ENCODE results near the gene ANGPTL2.

ANGPTL2 gene

DNA sequence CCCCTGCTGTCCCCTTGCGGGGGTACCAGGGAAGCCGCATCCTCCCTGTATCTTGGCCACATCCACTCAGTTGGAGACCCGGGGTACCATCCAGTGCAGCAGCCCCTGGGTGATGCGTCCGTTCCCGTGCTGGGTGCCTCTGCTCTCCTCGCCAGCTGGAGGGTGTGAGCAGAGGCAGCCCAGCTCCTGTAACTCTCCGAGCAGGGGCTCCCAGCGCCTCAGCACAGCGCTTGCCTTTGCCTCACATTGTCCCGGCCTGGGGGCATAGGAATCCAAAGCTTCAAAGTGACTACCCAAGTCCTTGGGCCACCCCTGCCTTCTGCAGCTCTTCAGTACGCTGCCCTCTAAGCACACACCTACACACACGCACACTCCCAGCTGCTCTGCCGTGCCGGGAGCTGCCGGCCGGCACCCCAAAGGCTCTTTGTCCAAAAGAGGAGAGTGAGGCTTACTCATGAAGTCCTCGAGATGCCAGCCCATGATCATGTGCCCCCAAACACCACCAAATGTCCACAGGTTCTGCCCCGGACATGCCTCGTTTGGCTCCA, 733 bp downstream of the ANGPTL2 start:
- H3K27ac ChIP-seq (ENCODE audit: low read length), result no peak overlapping the region

GRCh38 chr9:127119320-127119709, 3.1 kb downstream of the ANGPTL2 start:
- Histone ChIP-seq H3K9me3 (ENCODE audit: insufficient read depth, low read depth, low read length) (no peaks in the 10 kb centered on the region), H3K4me1 (ENCODE audit: insufficient read depth, low read length) (peaks cover 10% of the 10 kb centered on the region), H3K27ac (ENCODE audit: low read length) (no peak overlapping the region), H3K9ac (ENCODE audit: low read depth, low read length) (no peak overlapping the region), H3K27me3 (ENCODE audit: insufficient read depth, low read length) (peaks cover 17% of the 10 kb centered on the region; the same call in 1 of the 2 replicates), H3K4me3 (ENCODE audit: low read length) (no peak overlapping the region), H3K36me3 (ENCODE audit: insufficient read depth, low read depth, low read length) (0 out of 2 replicates have a peak, but pooled peaks cover 10% of the 10 kb centered on the region)

More for the DNA sequence above, 733 bp downstream of the ANGPTL2 start:
- no peaks in the 10 kb centered on the region for H3K9me3 ChIP-seq (ENCODE audit: insufficient read depth, low read depth, low read length)
- H3K9ac ChIP-seq (ENCODE audit: low read depth, low read length), result peak overlapping the region; percentile 82; the same call in 1 of the 2 replicates
- 0 out of 2 replicates have a peak, but pooled peaks cover 10% of the 10 kb centered on the region for H3K36me3 ChIP-seq (ENCODE audit: insufficient read depth, low read depth, low read length)
- H3K27me3 ChIP-seq (ENCODE audit: insufficient read depth, low read length), result peaks cover 17% of the 10 kb centered on the region; the same call in 1 of the 2 replicates
- H3K4me3 ChIP-seq (ENCODE audit: low read length), result peak overlapping the region; percentile 86
- H3K4me1 ChIP-seq (ENCODE audit: insufficient read depth, low read length), result peaks cover 10% of the 10 kb centered on the region

DNA sequence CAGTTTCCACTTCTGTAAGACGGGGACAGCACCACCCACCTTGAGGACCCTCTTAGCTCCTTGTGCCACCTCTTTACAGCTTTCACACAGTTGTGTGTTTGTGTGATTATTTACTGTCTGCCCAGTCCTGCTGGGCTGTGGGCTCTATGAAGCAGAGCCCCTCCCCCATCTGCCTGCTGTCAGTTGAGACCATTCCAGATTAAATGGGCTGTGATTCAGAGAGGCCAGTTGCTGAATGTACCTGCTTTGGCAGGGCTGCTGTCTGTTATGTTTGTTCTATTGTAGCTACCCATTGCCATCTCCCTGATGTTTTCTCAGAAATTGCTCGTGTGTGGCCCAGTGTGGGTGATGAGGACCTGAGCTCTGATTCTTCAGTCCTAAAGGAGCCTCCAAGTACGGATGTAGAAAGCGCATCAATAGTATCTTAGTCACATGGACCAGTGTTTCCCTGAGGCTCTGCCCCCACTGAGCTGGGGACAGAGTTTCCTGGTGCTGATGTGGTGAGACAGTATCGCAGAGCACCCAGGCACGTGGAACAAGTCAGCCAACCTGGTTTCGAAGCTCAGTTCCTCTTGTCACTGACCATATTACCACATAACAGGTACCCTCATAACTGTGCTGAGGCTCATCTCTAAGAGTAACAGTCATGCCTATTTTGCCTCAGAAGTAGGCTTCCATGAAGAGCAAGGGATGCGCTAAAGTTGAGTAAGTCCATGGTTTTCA, 3.7 kb downstream of the ANGPTL2 start:
- no peak overlapping the region for H3K9ac ChIP-seq (ENCODE audit: low read depth, low read length)
- H3K9me3 ChIP-seq (ENCODE audit: insufficient read depth, low read depth, low read length), result no peaks in the 10 kb centered on the region
- H3K36me3 ChIP-seq (ENCODE audit: insufficient read depth, low read depth, low read length), result 0 out of 2 replicates have a peak, but pooled peaks cover 10% of the 10 kb centered on the region
- H3K27ac ChIP-seq (ENCODE audit: low read length), result no peak overlapping the region
- peaks cover 10% of the 10 kb centered on the region for H3K4me1 ChIP-seq (ENCODE audit: insufficient read depth, low read length)
- no peak overlapping the region for H3K4me3 ChIP-seq (ENCODE audit: low read length)
- peaks cover 17% of the 10 kb centered on the region; the same call in 1 of the 2 replicates for H3K27me3 ChIP-seq (ENCODE audit: insufficient read depth, low read length)

DNA sequence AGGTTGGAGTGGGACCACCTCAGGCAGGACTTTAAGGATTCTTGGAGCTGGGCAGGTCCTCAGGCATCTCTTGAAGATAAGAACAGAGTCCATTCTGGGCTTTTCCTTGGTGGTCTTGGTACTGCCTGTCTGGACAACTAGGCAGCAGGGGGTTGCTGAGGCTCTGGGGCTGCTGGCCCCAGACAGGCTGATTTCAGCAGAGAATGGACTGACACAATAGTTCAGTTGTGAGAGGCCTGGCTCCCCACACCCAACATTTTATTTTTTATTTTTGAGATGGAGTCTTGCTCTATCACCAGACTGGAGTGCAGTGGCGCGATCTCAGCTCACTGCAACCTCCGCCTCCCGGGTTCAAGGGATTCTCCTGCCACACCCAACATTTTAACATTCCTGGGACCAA, 4.6 kb downstream of the ANGPTL2 start:
- H3K27me3 ChIP-seq (ENCODE audit: insufficient read depth, low read length), result peaks cover 13% of the 10 kb centered on the region; the same call in 1 of the 2 replicates
- H3K9me3 ChIP-seq (ENCODE audit: insufficient read depth, low read depth, low read length), result no peaks in the 10 kb centered on the region
- no peak overlapping the region for H3K27ac ChIP-seq (ENCODE audit: low read length)
- H3K9ac ChIP-seq (ENCODE audit: low read depth, low read length), result no peak overlapping the region
- 0 out of 2 replicates have a peak, but pooled peaks cover 10% of the 10 kb centered on the region for H3K36me3 ChIP-seq (ENCODE audit: insufficient read depth, low read depth, low read length)
- no peak overlapping the region for H3K4me3 ChIP-seq (ENCODE audit: low read length)
- peaks cover 5% of the 10 kb centered on the region for H3K4me1 ChIP-seq (ENCODE audit: insufficient read depth, low read length)

GRCh38 chr9:127116957-127117356, 5.5 kb downstream of the ANGPTL2 start:
- Histone ChIP-seq H3K36me3 (ENCODE audit: insufficient read depth, low read depth, low read length) (0 out of 2 replicates have a peak, but pooled peaks cover 10% of the 10 kb centered on the region), H3K9ac (ENCODE audit: low read depth, low read length) (no peak overlapping the region), H3K27ac (ENCODE audit: low read length) (no peak overlapping the region), H3K9me3 (ENCODE audit: insufficient read depth, low read depth, low read length) (no peaks in the 10 kb centered on the region), H3K4me3 (ENCODE audit: low read length) (no peak overlapping the region), H3K27me3 (ENCODE audit: insufficient read depth, low read length) (peaks cover 12% of the 10 kb centered on the region; the same call in 1 of the 2 replicates), H3K4me1 (ENCODE audit: insufficient read depth, low read length) (peaks cover 11% of the 10 kb centered on the region)

DNA sequence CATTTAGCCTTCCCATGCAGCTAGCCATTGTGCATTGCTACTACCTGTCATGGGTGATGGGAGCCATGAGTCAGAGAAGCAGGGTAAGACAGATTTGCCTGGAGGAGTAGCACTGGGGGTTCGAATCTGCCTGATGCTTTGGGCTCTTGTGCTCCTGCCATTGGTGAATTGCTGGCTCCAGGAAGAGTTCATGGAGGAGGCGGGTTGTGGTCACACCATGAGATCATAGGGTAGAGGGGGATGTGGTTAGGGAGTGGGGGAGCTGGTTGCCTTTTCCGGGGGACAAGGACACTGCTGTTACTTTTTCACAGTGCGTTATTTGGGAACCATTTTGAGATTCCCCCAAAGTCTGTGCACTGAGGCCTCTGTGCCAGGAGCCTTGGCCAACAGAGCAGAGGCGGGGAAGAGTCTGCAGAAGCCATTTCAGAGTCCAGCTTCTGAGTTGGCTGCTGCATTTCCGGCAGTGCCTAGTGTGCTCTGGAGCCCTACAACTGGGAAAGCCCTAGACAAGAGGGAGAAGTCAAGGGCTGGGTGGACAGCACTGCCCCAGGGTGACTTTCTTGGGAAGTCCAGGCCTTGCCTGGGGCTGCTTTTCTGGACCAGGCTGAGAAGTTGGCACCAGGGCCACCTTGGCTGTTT, 6.2 kb downstream of the ANGPTL2 start:
- Histone ChIP-seq H3K9me3 (ENCODE audit: insufficient read depth, low read depth, low read length) (no peaks in the 10 kb centered on the region), H3K9ac (ENCODE audit: low read depth, low read length) (no peak overlapping the region), H3K4me3 (ENCODE audit: low read length) (no peak overlapping the region), H3K27me3 (ENCODE audit: insufficient read depth, low read length) (peaks cover 4% of the 10 kb centered on the region; the same call in 1 of the 2 replicates), H3K27ac (ENCODE audit: low read length) (no peak overlapping the region), H3K36me3 (ENCODE audit: insufficient read depth, low read depth, low read length) (0 out of 2 replicates have a peak, but pooled peaks cover 10% of the 10 kb centered on the region), H3K4me1 (ENCODE audit: insufficient read depth, low read length) (peaks cover 18% of the 10 kb centered on the region)

- 0 out of 2 replicates have a peak, but pooled peaks cover 8% of the 10 kb centered on the region for H3K36me3 ChIP-seq (ENCODE audit: insufficient read depth, low read depth, low read length)
These were observed 7.8 kb downstream of the ANGPTL2 start for GRCh38 chr9:127114606-127115005.

GRCh38 chr9:127113191-127113972, 9.1 kb downstream of the ANGPTL2 start:
- Histone ChIP-seq H3K9me3 (ENCODE audit: insufficient read depth, low read depth, low read length) (no peaks in the 10 kb centered on the region), H3K27me3 (ENCODE audit: insufficient read depth, low read length) (no peaks in the 10 kb centered on the region), H3K4me1 (ENCODE audit: insufficient read depth, low read length) (peaks cover 19% of the 10 kb centered on the region), H3K27ac (ENCODE audit: low read length) (no peak overlapping the region), H3K36me3 (ENCODE audit: insufficient read depth, low read depth, low read length) (no peaks in the 10 kb centered on the region), H3K9ac (ENCODE audit: low read depth, low read length) (no peak overlapping the region), H3K4me3 (ENCODE audit: low read length) (no peak overlapping the region)

More at GRCh38 chr9:127114606-127115005, 7.8 kb downstream of the ANGPTL2 start:
- Histone ChIP-seq H3K27me3 (ENCODE audit: insufficient read depth, low read length) (no peaks in the 10 kb centered on the region), H3K4me3 (ENCODE audit: low read length) (no peak overlapping the region), H3K9me3 (ENCODE audit: insufficient read depth, low read depth, low read length) (no peaks in the 10 kb centered on the region), H3K9ac (ENCODE audit: low read depth, low read length) (no peak overlapping the region), H3K4me1 (ENCODE audit: insufficient read depth, low read length) (peaks cover 21% of the 10 kb centered on the region), H3K27ac (ENCODE audit: low read length) (no peak overlapping the region)

- Histone ChIP-seq H3K9ac (ENCODE audit: low read depth, low read length) (no peak overlapping the region), H3K4me3 (ENCODE audit: low read length) (0 out of 2 replicates have a peak overlapping the region, but pooled peaks have one; percentile 8), H3K9me3 (ENCODE audit: insufficient read depth, low read depth, low read length) (no peaks in the 10 kb centered on the region), H3K4me1 (ENCODE audit: insufficient read depth, low read length) (peaks cover 19% of the 10 kb centered on the region), H3K36me3 (ENCODE audit: insufficient read depth, low read depth, low read length) (no peaks in the 10 kb centered on the region), H3K27ac (ENCODE audit: low read length) (peak overlapping the region; percentile 52), H3K27me3 (ENCODE audit: insufficient read depth, low read length) (no peaks in the 10 kb centered on the region)
These were observed 9.7 kb downstream of the ANGPTL2 start for GRCh38 chr9:127112735-127113161.

- peak overlapping the region; percentile 7; the same call in 1 of the 2 replicates for H3K9ac ChIP-seq (ENCODE audit: low read depth, low read length)
- no peaks in the 10 kb centered on the region for H3K36me3 ChIP-seq (ENCODE audit: insufficient read depth, low read depth, low read length)
These were observed 10.4 kb downstream of the ANGPTL2 start for GRCh38 chr9:127112056-127112455.

GRCh38 chr9:127109212-127109711, 13.2 kb downstream of the ANGPTL2 start:
- peaks cover 6% of the 10 kb centered on the region; the same call in 1 of the 2 replicates for H3K36me3 ChIP-seq (ENCODE audit: insufficient read depth, low read depth, low read length)
- H3K27ac ChIP-seq (ENCODE audit: low read length), result no peak overlapping the region
- no peak overlapping the region for H3K9ac ChIP-seq (ENCODE audit: low read depth, low read length)
- H3K9me3 ChIP-seq (ENCODE audit: insufficient read depth, low read depth, low read length), result no peaks in the 10 kb centered on the region
- no peak overlapping the region for H3K4me3 ChIP-seq (ENCODE audit: low read length)
- peaks cover 19% of the 10 kb centered on the region for H3K4me1 ChIP-seq (ENCODE audit: insufficient read depth, low read length)
- H3K27me3 ChIP-seq (ENCODE audit: insufficient read depth, low read length), result no peaks in the 10 kb centered on the region

More at GRCh38 chr9:127112056-127112455, 10.4 kb downstream of the ANGPTL2 start:
- no peaks in the 10 kb centered on the region for H3K9me3 ChIP-seq (ENCODE audit: insufficient read depth, low read depth, low read length)
- no peaks in the 10 kb centered on the region for H3K27me3 ChIP-seq (ENCODE audit: insufficient read depth, low read length)
- peaks cover 19% of the 10 kb centered on the region for H3K4me1 ChIP-seq (ENCODE audit: insufficient read depth, low read length)
- H3K4me3 ChIP-seq (ENCODE audit: low read length), result no peak overlapping the region
- peak overlapping the region; percentile 52 for H3K27ac ChIP-seq (ENCODE audit: low read length)
